ENCODE results near the gene FZD4.

- TF ChIP-seq GATA2 (IDR thresholded peaks at IDR 0.05; ENCODE audit: low read depth, low read length) (no peak), GATA3 (IDR thresholded peaks at IDR 0.05; ENCODE audit: low read depth, low read length) (no peak)
These were observed at the start of gene FZD4 for GRCh38 chr11:86955361-86956120.
